Sigmoid colon (tissue), 7 donors: Measurements from ENCODE around the gene CCDC120. TPM values are rescaled to one million over a fixed set of nuclear protein-coding genes. Genes with fewer than 3 reads are reported as not detected.

ENCODE experiments used
- DNase-seq: peaks from one replicate; pipeline ENCODE4 v3.0.0-alpha.2; 2019
- H3K27ac ChIP-seq, 4 donors: fragments of 200-600 bp; sonication (generic); one replicate each; pipeline ENCODE4 v1.5.1; 2016 to 2019; ENCODE audit warnings: mild to moderate bottlenecking in 1 of 4
- H3K27me3 ChIP-seq, 3 donors: fragments of 200-600 bp; sonication (generic); one replicate each; pipeline ENCODE4 v1.5.1; 2019; ENCODE audit warnings: mild to moderate bottlenecking in 1 of 3
- H3K36me3 ChIP-seq, 4 donors: fragments of 200-600 bp; sonication (generic); one replicate each; pipeline ENCODE4 v1.5.1; 2016 to 2019
- H3K4me1 ChIP-seq, 4 donors: fragments of 200-600 bp; sonication (generic); one replicate each; pipeline ENCODE4 v1.5.1; 2017 to 2019
- H3K4me3 ChIP-seq, 4 donors: fragments of 200-600 bp; sonication (generic); one replicate each; pipeline ENCODE4 v1.5.1; 2017 to 2019; ENCODE audit warnings: mild to moderate bottlenecking in 2 of 4, moderate library complexity in 1 of 4
- H3K9me3 ChIP-seq, 4 donors: fragments of 200-600 bp in 3 of 4; sonication (generic) in 3 of 4; one replicate each; pipeline versions ENCODE4 v1.5.1 to v1.6.1; 2013 to 2019
- CTCF ChIP-seq, 4 experiments: fragments of 450-650 bp in 3 of 4; fragments of 200-600 bp in 1 of 4; IDR thresholded peaks; one replicate each; pipeline ENCODE4 v1.5.1; 2016 to 2019; ENCODE audit warnings: antibody characterized with exemption in 4 of 4, mild to moderate bottlenecking in 3 of 4, moderate library complexity in 2 of 4
- EP300 ChIP-seq, 4 donors: sonication (generic); formaldehyde crosslinking; IDR thresholded peaks; one replicate each; pipeline ENCODE4 v1.6.1; 2017; ENCODE audit warnings: antibody characterized with exemption in 4 of 4
- POLR2A ChIP-seq, 2 donors: fragments of 450-650 bp; IDR thresholded peaks; one replicate each; pipeline ENCODE4 v1.6.1; 2016; ENCODE audit warnings: antibody characterized with exemption in 2 of 2, mild to moderate bottlenecking in 2 of 2, moderate library complexity in 2 of 2
- POLR2AphosphoS5 ChIP-seq, 4 donors: sonication (generic); formaldehyde crosslinking; IDR thresholded peaks; one replicate each; pipeline ENCODE4 v1.6.1; 2017; ENCODE audit warnings: antibody characterized with exemption in 4 of 4
- WGBS, 2 donors: extraction: QIAGEN DNeasy Blood & Tissue Kit; methylation state at CpG; one replicate each; pipeline ENCODE4 v1.1.7; 2013; 5-methylcytosine and 5-hydroxymethylcytosine counted together
- intact Hi-C: fragments of 100-400 bp; cut with DNase I; formaldehyde crosslinking; loops from one replicate; pipeline ENCODE4 v1.15.1; 2023
- polyA plus RNA-seq, 3 donors: library from polyadenylated mRNA; stranded (reverse); fragments of 200-250 nt; gene quantifications; one replicate each; pipeline ENCODE4 v1.2.3, GENCODE V29; 2013
- small RNA-seq, 3 donors: library from RNA; depleted of rRNA; stranded (forward); fragments of <200 nt; gene quantifications; one replicate each; pipeline ENCODE3, GENCODE V24; 2016
- total RNA-seq, 4 donors: library from RNA; depleted of rRNA; stranded (reverse); fragments of >200 nt; gene quantifications; one replicate each; pipeline ENCODE4 v1.1.0, GENCODE V29; 2016
- donor health status: healthy with polysubstance abuse.
- donor health status: Bipolar disorder and iron deficiency.
- donor health status: healthy.

The CCDC120 gene
- total and polyA plus RNA-seq, 7 donors: 0.71 to 7.6 (median 3.9) TPM

GRCh38 chrX:49116716-49117115 lies 57.9 kb downstream of the CCDC120 start:
- H3K4me1 ChIP-seq: no peaks in the 10 kb centered on the region
- peaks cover 0 to 77% (median 8%) of the 10 kb centered on the region in 4 donors for H3K36me3 ChIP-seq

GRCh38 chrX:49117581-49117980 lies 58.8 kb downstream of the CCDC120 start:
- peaks cover 0 to 5% (median 2%) of the 10 kb centered on the region in 4 donors for H3K4me1 ChIP-seq
- 67 to 76% methylated on average over 6 of the region's 6 CpGs for WGBS, 2 donors
- TF ChIP-seq CTCF (IDR thresholded peaks at IDR 0.05) (no peak), POLR2A (IDR thresholded peaks at IDR 0.05) (no peak), POLR2AphosphoS5 (IDR thresholded peaks at IDR 0.05) (no peak), EP300 (IDR thresholded peaks at IDR 0.05) (no peak)
- H3K9me3 ChIP-seq: no peaks in the 10 kb centered on the region
- intact Hi-C loops: no loop called here
- no peak for DNase-seq
- no peak overlapping the region for H3K4me3 ChIP-seq
- no peak overlapping the region for H3K27ac ChIP-seq
- H3K36me3 ChIP-seq: peaks cover 0 to 70% (median 8%) of the 10 kb centered on the region in 4 donors
- H3K27me3 ChIP-seq: no peaks in the 10 kb centered on the region

More at GRCh38 chrX:49116716-49117115, 57.9 kb downstream of the CCDC120 start:
- intact Hi-C loops: no loop called here
- TF ChIP-seq POLR2AphosphoS5 (IDR thresholded peaks at IDR 0.05): no peak
- TF ChIP-seq POLR2A (IDR thresholded peaks at IDR 0.05): no peak
- TF ChIP-seq EP300 (IDR thresholded peaks at IDR 0.05): no peak
- TF ChIP-seq CTCF (IDR thresholded peaks at IDR 0.05): no peak
- Histone ChIP-seq H3K9me3 (no peaks in the 10 kb centered on the region), H3K27ac (no peak overlapping the region), H3K4me3 (no peak overlapping the region), H3K27me3 (no peaks in the 10 kb centered on the region)
- no peak for DNase-seq
- WGBS, 2 donors: 91 to 95% methylated on average over 5 of the region's 5 CpGs

Small RNA genes within 50 kb of the gene (small RNA-seq; reads per million reads assigned to genes)
- 0 to 0.44 (median 0.11) reads per million in 3 donors for gene RNU4-52P

Other genes with a start within 250 kb of the CCDC120 start
- gene ERAS, start 232.5 kb upstream of the CCDC120 start, total RNA-seq: not detected
- gene ERAS, start 232.5 kb upstream of the CCDC120 start, polyA plus RNA-seq: under 1 TPM in 1 of 3 donors, not detected in 2; 0.12 TPM
- gene PCSK1N, start 223.4 kb upstream of the CCDC120 start, total RNA-seq: 10 to 100 TPM in 3 of 4 donors, 1 to 10 TPM in 1; 4.1 to 25.7 (median 21.4) TPM
- gene PCSK1N, start 223.4 kb upstream of the CCDC120 start, polyA plus RNA-seq: 1 to 10 TPM; 2.3 to 6.9 (median 6.0) TPM
- 10 to 100 TPM; 37.7 to 59.6 (median 45.7) TPM for gene TIMM17B, start 161.2 kb upstream of the CCDC120 start, total RNA-seq
- 10 to 100 TPM; 38.4 to 63.1 (median 53.4) TPM for gene TIMM17B, start 161.2 kb upstream of the CCDC120 start, polyA plus RNA-seq
- 100 to 1,000 TPM in 2 of 4 donors, 10 to 100 TPM in 2; 83.1 to 103 (median 94.9) TPM for gene PQBP1, start 161.1 kb upstream of the CCDC120 start, total RNA-seq
- 10 to 100 TPM; 65.0 to 80.8 (median 77.5) TPM for gene PQBP1, start 161.1 kb upstream of the CCDC120 start, polyA plus RNA-seq
- gene SLC35A2, start 147.4 kb upstream of the CCDC120 start, total RNA-seq: 10 to 100 TPM in 1 of 4 donors, 1 to 10 TPM in 3; 5.6 to 20.2 (median 6.0) TPM
- 10 to 100 TPM in 1 of 3 donors, 1 to 10 TPM in 2; 6.0 to 43.9 (median 9.0) TPM for gene SLC35A2, start 147.4 kb upstream of the CCDC120 start, polyA plus RNA-seq
- 1 to 10 TPM; 2.4 to 6.9 (median 4.4) TPM for gene PIM2, start 140.0 kb upstream of the CCDC120 start, total RNA-seq
- 10 to 100 TPM in 1 of 3 donors, 1 to 10 TPM in 2; 6.6 to 42.0 (median 6.7) TPM for gene PIM2, start 140.0 kb upstream of the CCDC120 start, polyA plus RNA-seq
- 10 to 100 TPM; 33.6 to 41.4 (median 38.0) TPM for gene OTUD5, start 101.4 kb upstream of the CCDC120 start, total RNA-seq
- 10 to 100 TPM; 22.4 to 39.3 (median 24.6) TPM for gene OTUD5, start 101.4 kb upstream of the CCDC120 start, polyA plus RNA-seq
- gene KCND1, start 87.2 kb upstream of the CCDC120 start, total RNA-seq: 1 to 10 TPM in 3 of 4 donors, under 1 TPM in 1; 0.95 to 2.5 (median 1.3) TPM
- 1 to 10 TPM in 1 of 3 donors, not detected in 2; 1.7 TPM for gene KCND1, start 87.2 kb upstream of the CCDC120 start, polyA plus RNA-seq
- gene GRIPAP1, start 56.7 kb upstream of the CCDC120 start, total RNA-seq: 10 to 100 TPM; 19.7 to 63.1 (median 29.7) TPM
- 10 to 100 TPM; 14.4 to 42.0 (median 18.3) TPM for gene GRIPAP1, start 56.7 kb upstream of the CCDC120 start, polyA plus RNA-seq
- 10 to 100 TPM; 38.3 to 69.8 (median 56.0) TPM for gene TFE3, start 15.6 kb upstream of the CCDC120 start, total RNA-seq
- 10 to 100 TPM; 21.0 to 32.6 (median 30.9) TPM for gene TFE3, start 15.6 kb upstream of the CCDC120 start, polyA plus RNA-seq
- gene PRAF2, start 15.0 kb downstream of the CCDC120 start, total RNA-seq: 10 to 100 TPM; 18.2 to 20.2 (median 19.0) TPM
- 10 to 100 TPM in 1 of 3 donors, 1 to 10 TPM in 2; 2.8 to 15.2 (median 8.4) TPM for gene PRAF2, start 15.0 kb downstream of the CCDC120 start, polyA plus RNA-seq
- 100 to 1,000 TPM in 1 of 4 donors, 10 to 100 TPM in 3; 78.5 to 102 (median 93.5) TPM for gene WDR45, start 20.9 kb downstream of the CCDC120 start, total RNA-seq
- 10 to 100 TPM; 49.5 to 57.1 (median 55.5) TPM for gene WDR45, start 20.9 kb downstream of the CCDC120 start, polyA plus RNA-seq
- gene GPKOW, start 64.7 kb downstream of the CCDC120 start, total RNA-seq: 10 to 100 TPM; 14.4 to 25.0 (median 23.6) TPM
- 10 to 100 TPM; 23.4 to 24.6 (median 24.3) TPM for gene GPKOW, start 64.7 kb downstream of the CCDC120 start, polyA plus RNA-seq
- gene MAGIX, start 103.8 kb downstream of the CCDC120 start, total RNA-seq: 1 to 10 TPM; 1.4 to 3.1 (median 1.8) TPM
- gene MAGIX, start 103.8 kb downstream of the CCDC120 start, polyA plus RNA-seq: 10 to 100 TPM in 2 of 3 donors, 1 to 10 TPM in 1; 7.7 to 24.0 (median 13.6) TPM
- 10 to 100 TPM; 39.0 to 65.1 (median 48.9) TPM for gene PLP2, start 112.9 kb downstream of the CCDC120 start, total RNA-seq
- gene PLP2, start 112.9 kb downstream of the CCDC120 start, polyA plus RNA-seq: 100 to 1,000 TPM in 1 of 3 donors, 10 to 100 TPM in 2; 61.7 to 185 (median 88.9) TPM
- gene PRICKLE3, start 127.4 kb downstream of the CCDC120 start, total RNA-seq: 10 to 100 TPM in 2 of 4 donors, 1 to 10 TPM in 2; 7.7 to 13.0 (median 10.4) TPM
- gene PRICKLE3, start 127.4 kb downstream of the CCDC120 start, polyA plus RNA-seq: 1 to 10 TPM; 4.8 to 9.8 (median 6.0) TPM
- gene SYP, start 141.2 kb downstream of the CCDC120 start, total RNA-seq: 10 to 100 TPM in 2 of 4 donors, 1 to 10 TPM in 2; 4.1 to 14.6 (median 10.9) TPM
- 10 to 100 TPM in 1 of 3 donors, 1 to 10 TPM in 2; 1.2 to 20.2 (median 1.4) TPM for gene SYP, start 141.2 kb downstream of the CCDC120 start, polyA plus RNA-seq
- under 1 TPM in 2 of 4 donors, not detected in 2; 0.14 to 0.16 TPM for gene CACNA1F, start 174.3 kb downstream of the CCDC120 start, total RNA-seq
- under 1 TPM in 2 of 3 donors, not detected in 1; under 0.01 to 0.70 TPM for gene CACNA1F, start 174.3 kb downstream of the CCDC120 start, polyA plus RNA-seq
- gene CCDC22, start 176.5 kb downstream of the CCDC120 start, total RNA-seq: 10 to 100 TPM; 11.1 to 15.0 (median 12.6) TPM
- 10 to 100 TPM in 1 of 3 donors, 1 to 10 TPM in 2; 9.0 to 16.1 (median 9.6) TPM for gene CCDC22, start 176.5 kb downstream of the CCDC120 start, polyA plus RNA-seq
- gene FOXP3, start 205.7 kb downstream of the CCDC120 start, total RNA-seq: not detected
- gene FOXP3, start 205.7 kb downstream of the CCDC120 start, polyA plus RNA-seq: 1 to 10 TPM in 1 of 3 donors, not detected in 2; 3.1 TPM
- 10 to 100 TPM in 2 of 4 donors, 1 to 10 TPM in 2; 8.6 to 13.7 (median 10.1) TPM for gene PPP1R3F, start 210.8 kb downstream of the CCDC120 start, total RNA-seq
- gene PPP1R3F, start 210.8 kb downstream of the CCDC120 start, polyA plus RNA-seq: 1 to 10 TPM; 2.2 to 5.4 (median 3.9) TPM
- gene GAGE10, start 244.6 kb downstream of the CCDC120 start, total RNA-seq: not detected
- not detected for gene GAGE10, start 244.6 kb downstream of the CCDC120 start, polyA plus RNA-seq